Neural crest cell (in vitro differentiated cells): ENCODE measurements around the gene OR14C36. TPM values are rescaled to one million over a fixed set of nuclear protein-coding genes. Genes with fewer than 3 reads are reported as not detected.

Experiments
- DNase-seq: peaks from one replicate; pipeline ENCODE4 v3.0.0; 2021; ENCODE audit warnings: low read depth, mixed read lengths, low spot score
- H3K27ac Mint-ChIP-seq: one replicate; pipeline ENCODE4 v1.8.0; 2021; ENCODE audit warnings: mild to moderate bottlenecking, mixed read lengths; ENCODE audit not compliant: unreplicated experiment
- H3K27me3 Mint-ChIP-seq: 2 replicates; pipeline ENCODE4 v1.8.0; 2021; ENCODE audit warnings: low read depth, mild to moderate bottlenecking, mixed read lengths
- H3K36me3 Mint-ChIP-seq: 2 replicates; pipeline ENCODE4 v1.8.0; 2021; ENCODE audit warnings: low read depth, mild to moderate bottlenecking, mixed read lengths
- H3K4me1 Mint-ChIP-seq: 2 replicates; pipeline ENCODE4 v1.8.0; 2021; ENCODE audit warnings: mixed read lengths
- H3K4me3 Mint-ChIP-seq: one replicate; pipeline ENCODE4 v1.8.0; 2021; ENCODE audit warnings: mild to moderate bottlenecking, mixed read lengths
- H3K9me3 Mint-ChIP-seq: 2 replicates; pipeline ENCODE4 v1.8.0; 2021; ENCODE audit warnings: mixed read lengths
- CTCF ChIP-seq: fragments of 200-600 bp; sonication (generic); conservative IDR thresholded peaks from 2 replicates; pipeline ENCODE4 v1.5.0; 2021; ENCODE audit warnings: antibody characterized with exemption, mild to moderate bottlenecking
- total RNA-seq: library from RNA; stranded (reverse); gene quantifications from 2 replicates; pipeline ENCODE4 v1.2.1, GENCODE V29; 2021

OR14C36 gene
- total RNA-seq, 1 donor from 2014 or later, result not detected

- Mint-ChIP-seq H3K4me1 (no peaks in the 10 kb centered on the region), H3K4me3 (no peak overlapping the region), H3K27ac (no peak overlapping the region), H3K27me3 (no peaks in the 10 kb centered on the region), H3K9me3 (peaks cover 26% of the 10 kb centered on the region), H3K36me3 (peaks cover 4% of the 10 kb centered on the region)
- DNase-seq, result no peak
- TF ChIP-seq CTCF, result no peak
Observed at GRCh38 chr1:248388426-248388825, 39.9 kb downstream of the OR14C36 start.

- H3K36me3 Mint-ChIP-seq, result peaks cover 6% of the 10 kb centered on the region
- no peak overlapping the region for H3K4me3 Mint-ChIP-seq
- DNase-seq, result no peak
- no peak for TF ChIP-seq CTCF
- no peaks in the 10 kb centered on the region for H3K4me1 Mint-ChIP-seq
- peaks cover 29% of the 10 kb centered on the region for H3K9me3 Mint-ChIP-seq
- no peaks in the 10 kb centered on the region for H3K27me3 Mint-ChIP-seq
- H3K27ac Mint-ChIP-seq, result no peak overlapping the region
Observed at GRCh38 chr1:248393050-248393449, 44.5 kb downstream of the OR14C36 start.

Other genes with a start within 250 kb of the OR14C36 start
- gene OR2M5, start 203.6 kb upstream of the OR14C36 start, total RNA-seq, result not detected in 2 replicates
- not detected in 2 replicates for gene OR2M2, start 174.0 kb upstream of the OR14C36 start, total RNA-seq
- gene OR2M3, start 151.5 kb upstream of the OR14C36 start, total RNA-seq, result not detected in 2 replicates
- not detected in 2 replicates for gene OR2M4, start 117.4 kb upstream of the OR14C36 start, total RNA-seq
- gene OR2T33, start 70.8 kb upstream of the OR14C36 start, total RNA-seq, result not detected in 2 replicates
- not detected in 2 replicates for gene OR2T12, start 45.4 kb upstream of the OR14C36 start, total RNA-seq
- gene OR2M7, start 24.2 kb upstream of the OR14C36 start, total RNA-seq, result not detected in 2 replicates
- not detected in 2 replicates for gene OR2T4, start 12.9 kb downstream of the OR14C36 start, total RNA-seq
- gene OR2T6, start 27.0 kb downstream of the OR14C36 start, total RNA-seq, result not detected in 2 replicates
- gene OR2T1, start 54.3 kb downstream of the OR14C36 start, total RNA-seq, result not detected in 2 replicates
- not detected in 2 replicates for gene OR2T2, start 96.9 kb downstream of the OR14C36 start, total RNA-seq
- not detected in 2 replicates for gene OR2T3, start 124.6 kb downstream of the OR14C36 start, total RNA-seq
- gene OR2T5, start 139.8 kb downstream of the OR14C36 start, total RNA-seq, result not detected in 2 replicates
- not detected in 2 replicates for gene OR2G6, start 159.3 kb downstream of the OR14C36 start, total RNA-seq
- gene OR2T29, start 214.0 kb downstream of the OR14C36 start, total RNA-seq, result not detected in 2 replicates
- not detected in 2 replicates for gene OR2T34, start 226.0 kb downstream of the OR14C36 start, total RNA-seq
- not detected in 2 replicates for gene OR2T10, start 248.9 kb downstream of the OR14C36 start, total RNA-seq